Astrocyte (in vitro differentiated cells and primary cell): ENCODE results near the gene TBXAS1.

ENCODE experiments used
- EZH2 ChIP-seq: IDR thresholded peaks from 2 replicates; pipeline ENCODE4 v1.6.1; 2012; ENCODE audit warnings: mild to moderate bottlenecking, low read length, inconsistent platforms; ENCODE audit not compliant: insufficient read depth
- TF ChIP-seq, protein P1 (sequence below): IDR thresholded peaks from 2 replicates; pipeline ENCODE4 v1.5.1; 2011; ENCODE audit warnings: low read depth, mild to moderate bottlenecking, inconsistent platforms, low read length, moderate library complexity; ENCODE audit not compliant: insufficient read depth

DNA sequence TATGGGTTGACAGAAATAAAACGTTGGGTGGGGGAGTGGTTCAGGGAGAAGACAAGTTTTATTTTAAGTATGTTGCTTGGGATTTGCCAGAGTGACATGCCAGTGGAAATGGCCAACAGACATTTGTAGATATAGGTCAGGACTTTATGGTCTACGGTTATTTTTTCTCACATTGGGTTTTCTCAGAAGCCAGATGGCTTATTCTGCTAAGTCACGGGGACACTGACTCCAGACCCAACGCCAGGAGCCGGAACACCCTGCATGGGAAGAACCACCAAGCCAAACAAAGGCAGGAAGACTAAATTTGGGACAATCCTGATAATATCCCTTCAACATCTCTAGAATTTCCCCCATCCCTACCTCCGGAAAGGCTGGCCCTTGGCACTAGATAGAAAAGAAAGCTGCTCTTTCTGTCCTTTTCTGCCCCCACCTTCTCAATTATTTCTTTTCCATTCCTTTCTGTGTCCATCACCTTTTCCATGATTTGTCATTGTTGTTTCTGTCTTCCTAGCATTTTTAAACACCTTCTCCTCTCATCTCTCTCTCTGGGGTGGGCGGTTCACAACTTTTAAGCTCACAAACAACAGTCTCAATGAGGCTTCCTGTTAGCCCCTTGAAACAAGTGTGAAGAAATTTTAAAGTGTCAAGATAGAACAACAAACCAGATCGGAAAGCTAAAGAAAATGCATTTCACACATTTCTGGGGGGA is 44.7 kb downstream of the TBXAS1 start:
- TF ChIP-seq, protein P1, sequence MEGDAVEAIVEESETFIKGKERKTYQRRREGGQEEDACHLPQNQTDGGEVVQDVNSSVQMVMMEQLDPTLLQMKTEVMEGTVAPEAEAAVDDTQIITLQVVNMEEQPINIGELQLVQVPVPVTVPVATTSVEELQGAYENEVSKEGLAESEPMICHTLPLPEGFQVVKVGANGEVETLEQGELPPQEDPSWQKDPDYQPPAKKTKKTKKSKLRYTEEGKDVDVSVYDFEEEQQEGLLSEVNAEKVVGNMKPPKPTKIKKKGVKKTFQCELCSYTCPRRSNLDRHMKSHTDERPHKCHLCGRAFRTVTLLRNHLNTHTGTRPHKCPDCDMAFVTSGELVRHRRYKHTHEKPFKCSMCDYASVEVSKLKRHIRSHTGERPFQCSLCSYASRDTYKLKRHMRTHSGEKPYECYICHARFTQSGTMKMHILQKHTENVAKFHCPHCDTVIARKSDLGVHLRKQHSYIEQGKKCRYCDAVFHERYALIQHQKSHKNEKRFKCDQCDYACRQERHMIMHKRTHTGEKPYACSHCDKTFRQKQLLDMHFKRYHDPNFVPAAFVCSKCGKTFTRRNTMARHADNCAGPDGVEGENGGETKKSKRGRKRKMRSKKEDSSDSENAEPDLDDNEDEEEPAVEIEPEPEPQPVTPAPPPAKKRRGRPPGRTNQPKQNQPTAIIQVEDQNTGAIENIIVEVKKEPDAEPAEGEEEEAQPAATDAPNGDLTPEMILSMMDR: no peak
- TF ChIP-seq EZH2: no peak
